ENCODE data around the gene PRH2.

DNA sequence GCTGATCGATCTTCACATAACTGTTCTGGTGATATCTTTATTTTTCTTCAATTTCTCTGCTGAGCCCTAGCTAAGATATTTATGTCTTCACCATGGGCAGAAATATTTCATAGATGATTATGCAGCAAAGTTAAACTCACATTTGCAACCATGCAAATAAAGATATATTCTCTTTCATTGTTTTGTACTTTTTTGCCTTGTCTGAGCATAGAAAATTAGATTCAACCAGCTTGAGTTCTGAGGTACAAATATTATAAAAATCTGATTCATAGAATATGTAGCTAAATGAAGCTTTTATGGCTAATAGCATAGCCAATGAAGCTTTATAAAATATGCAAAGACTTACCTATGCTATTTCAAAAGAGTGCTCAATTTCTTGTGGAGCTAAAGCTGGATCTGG is 19.6 kb upstream of the PRH2 start, which contains the start of gene TAS2R13:
- TF ChIP-seq, protein P1, sequence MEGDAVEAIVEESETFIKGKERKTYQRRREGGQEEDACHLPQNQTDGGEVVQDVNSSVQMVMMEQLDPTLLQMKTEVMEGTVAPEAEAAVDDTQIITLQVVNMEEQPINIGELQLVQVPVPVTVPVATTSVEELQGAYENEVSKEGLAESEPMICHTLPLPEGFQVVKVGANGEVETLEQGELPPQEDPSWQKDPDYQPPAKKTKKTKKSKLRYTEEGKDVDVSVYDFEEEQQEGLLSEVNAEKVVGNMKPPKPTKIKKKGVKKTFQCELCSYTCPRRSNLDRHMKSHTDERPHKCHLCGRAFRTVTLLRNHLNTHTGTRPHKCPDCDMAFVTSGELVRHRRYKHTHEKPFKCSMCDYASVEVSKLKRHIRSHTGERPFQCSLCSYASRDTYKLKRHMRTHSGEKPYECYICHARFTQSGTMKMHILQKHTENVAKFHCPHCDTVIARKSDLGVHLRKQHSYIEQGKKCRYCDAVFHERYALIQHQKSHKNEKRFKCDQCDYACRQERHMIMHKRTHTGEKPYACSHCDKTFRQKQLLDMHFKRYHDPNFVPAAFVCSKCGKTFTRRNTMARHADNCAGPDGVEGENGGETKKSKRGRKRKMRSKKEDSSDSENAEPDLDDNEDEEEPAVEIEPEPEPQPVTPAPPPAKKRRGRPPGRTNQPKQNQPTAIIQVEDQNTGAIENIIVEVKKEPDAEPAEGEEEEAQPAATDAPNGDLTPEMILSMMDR (IDR thresholded peaks at IDR 0.05), result no peak
- TF ChIP-seq POLR2A (IDR thresholded peaks at IDR 0.05), result no peak

All from testis (tissue), 2 donors.